ENCODE results near the gene ACOT13.
"Not testable (repeated sequence)": the region's sequence is repeated elsewhere in the genome, so short reads cannot be mapped to it uniquely, and the experiment has no call there.

ACOT13 gene

GRCh38 chr6:24731456-24732134, 64.7 kb downstream of the ACOT13 start:
- not testable (repeated sequence) for DNase-seq (ENCODE audit: low spot score)

- DNase-seq (ENCODE audit: low spot score), result no peak
Measured at GRCh38 chr6:24734166-24734565, 67.3 kb downstream of the ACOT13 start.

GRCh38 chr6:24734710-24735109, 67.8 kb downstream of the ACOT13 start:
- DNase-seq (ENCODE audit: low spot score), result not testable (repeated sequence)

- no peak for DNase-seq (ENCODE audit: low spot score)
Measured at GRCh38 chr6:24738741-24739140, 71.9 kb downstream of the ACOT13 start.

GRCh38 chr6:24740861-24741260, 74.0 kb downstream of the ACOT13 start:
- DNase-seq (ENCODE audit: low spot score), result no peak

GRCh38 chr6:24742216-24742738, 75.4 kb downstream of the ACOT13 start:
- no peak for DNase-seq (ENCODE audit: low spot score)

- DNase-seq (ENCODE audit: low spot score), result peak; percentile 98
Measured at GRCh38 chr6:24743265-24743943, 76.5 kb downstream of the ACOT13 start.

GRCh38 chr6:24743944-24744335, 77.1 kb downstream of the ACOT13 start:
- DNase-seq (ENCODE audit: low spot score), result no peak

GRCh38 chr6:24744911-24745310, 78.0 kb downstream of the ACOT13 start:
- DNase-seq (ENCODE audit: low spot score), result no peak

- no peak for DNase-seq (ENCODE audit: low spot score)
Measured at GRCh38 chr6:24749297-24749696, 82.4 kb downstream of the ACOT13 start.

GRCh38 chr6:24750878-24751277, 84.0 kb downstream of the ACOT13 start:
- DNase-seq (ENCODE audit: low spot score), result not testable (repeated sequence)

- no peak for DNase-seq (ENCODE audit: low spot score)
Measured at GRCh38 chr6:24752503-24752902, 85.6 kb downstream of the ACOT13 start.

GRCh38 chr6:24752917-24753492, 86.1 kb downstream of the ACOT13 start:
- DNase-seq (ENCODE audit: low spot score), result no peak

- no peak for DNase-seq (ENCODE audit: low spot score)
Measured at GRCh38 chr6:24753545-24753944, 86.7 kb downstream of the ACOT13 start.

GRCh38 chr6:24754378-24754777, 87.5 kb downstream of the ACOT13 start:
- DNase-seq (ENCODE audit: low spot score), result not testable (repeated sequence)
